Measurements from ENCODE around the gene ARHGAP32. TPM values are rescaled to one million over a fixed set of nuclear protein-coding genes. Genes with fewer than 3 reads are reported as not detected.

ARHGAP32 gene
- total RNA-seq, 6 donors from 2014 or later = 19.9 to 51.3 (median 29.5) TPM

GRCh38 chr11:129223701-129224149 is 31.6 kb upstream of the ARHGAP32 start:
- DNase-seq (no peak), ATAC-seq (ENCODE audit: low FRiP score in 2 of 2) (peak in 1 of 2 donors; percentile 80)
- H3K27me3 ChIP-seq = no peaks in the 10 kb centered on the region
- 53 to 55% methylated on average over 2 of the region's 2 CpGs for WGBS, 2 donors
- no peak overlapping the region for H3K27ac ChIP-seq
- H3K36me3 ChIP-seq = no peaks in the 10 kb centered on the region
- no peak overlapping the region for H3K4me3 ChIP-seq
- TF ChIP-seq POLR2A (IDR thresholded peaks at IDR 0.05) = no peak
- TF ChIP-seq POLR2AphosphoS5 (IDR thresholded peaks at IDR 0.05) = no peak
- no peak for TF ChIP-seq CTCF (IDR thresholded peaks at IDR 0.05)
- TF ChIP-seq EP300 (IDR thresholded peaks at IDR 0.05) = no peak
- H3K4me1 ChIP-seq = peaks cover 0 to 7% (median 2%) of the 10 kb centered on the region in 4 donors
- H3K9me3 ChIP-seq = peaks cover 5 to 12% (median 9%) of the 10 kb centered on the region in 4 donors

DNA sequence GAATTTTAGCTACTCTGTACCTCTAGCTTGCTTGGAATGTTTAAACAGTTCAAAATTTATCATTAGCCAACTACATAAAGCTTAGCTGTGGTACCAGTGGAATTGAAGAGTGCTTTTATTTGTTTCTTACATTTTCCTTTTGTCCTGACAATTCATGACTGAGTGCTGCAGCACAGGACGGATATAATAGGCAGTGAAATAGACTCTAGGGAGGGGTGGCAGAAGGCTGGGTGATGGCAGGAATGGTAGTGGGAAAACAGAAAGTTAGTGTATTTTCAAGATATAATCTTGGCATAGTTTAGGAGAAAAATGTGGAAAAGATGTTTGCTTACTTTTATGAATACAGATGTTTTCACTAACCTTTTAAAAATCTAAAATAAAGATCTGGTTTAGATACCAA is 31.1 kb upstream of the ARHGAP32 start:
- Histone ChIP-seq H3K4me3 (no peak overlapping the region), H3K27me3 (no peaks in the 10 kb centered on the region), H3K4me1 (peaks cover 0 to 7% (median 2%) of the 10 kb centered on the region in 4 donors), H3K27ac (no peak overlapping the region), H3K36me3 (no peaks in the 10 kb centered on the region), H3K9me3 (peaks cover 5 to 12% (median 9%) of the 10 kb centered on the region in 4 donors)
- no peak for DNase-seq
- no peak for TF ChIP-seq POLR2AphosphoS5 (IDR thresholded peaks at IDR 0.05)
- TF ChIP-seq EP300 (IDR thresholded peaks at IDR 0.05) = no peak
- no peak for TF ChIP-seq CTCF (IDR thresholded peaks at IDR 0.05)
- no peak for TF ChIP-seq POLR2A (IDR thresholded peaks at IDR 0.05)
- no peak for ATAC-seq (ENCODE audit: low FRiP score in 2 of 2)
- WGBS, 2 donors = 62 to 64% methylated on average over 1 of the region's 1 CpG

- no peaks in the 10 kb centered on the region for H3K36me3 ChIP-seq
These were observed 30.0 kb upstream of the ARHGAP32 start for GRCh38 chr11:129222158-129222557.

GRCh38 chr11:129215506-129216245 is 23.6 kb upstream of the ARHGAP32 start:
- TF ChIP-seq POLR2A (IDR thresholded peaks at IDR 0.05) = no peak
- TF ChIP-seq EP300 (IDR thresholded peaks at IDR 0.05) = no peak
- no peak for TF ChIP-seq POLR2AphosphoS5 (IDR thresholded peaks at IDR 0.05)
- Histone ChIP-seq H3K27me3 (no peaks in the 10 kb centered on the region), H3K4me1 (peaks cover 0 to 1% (median 0%) of the 10 kb centered on the region in 4 donors), H3K4me3 (no peak overlapping the region), H3K27ac (no peak overlapping the region), H3K9me3 (no peaks in the 10 kb centered on the region), H3K36me3 (no peaks in the 10 kb centered on the region)
- no peak for ATAC-seq (ENCODE audit: low FRiP score in 2 of 2)
- DNase-seq = no peak
- WGBS, 2 donors = 80 to 83% methylated on average over 8 of the region's 8 CpGs

More at GRCh38 chr11:129222158-129222557, 30.0 kb upstream of the ARHGAP32 start:
- H3K27me3 ChIP-seq = no peaks in the 10 kb centered on the region
- DNase-seq (no peak), ATAC-seq (ENCODE audit: low FRiP score in 2 of 2) (no peak)
- peaks cover 5 to 12% (median 9%) of the 10 kb centered on the region in 4 donors for H3K9me3 ChIP-seq
- no peak overlapping the region for H3K27ac ChIP-seq
- 80 to 81% methylated on average over 3 of the region's 3 CpGs for WGBS, 2 donors
- H3K4me3 ChIP-seq = no peak overlapping the region
- TF ChIP-seq POLR2A (IDR thresholded peaks at IDR 0.05) (no peak), EP300 (IDR thresholded peaks at IDR 0.05) (no peak), CTCF (IDR thresholded peaks at IDR 0.05) (no peak), POLR2AphosphoS5 (IDR thresholded peaks at IDR 0.05) (no peak)
- peaks cover 0 to 7% (median 2%) of the 10 kb centered on the region in 4 donors for H3K4me1 ChIP-seq

GRCh38 chr11:129214710-129215295 is 22.7 kb upstream of the ARHGAP32 start:
- Histone ChIP-seq H3K36me3 (no peaks in the 10 kb centered on the region), H3K27me3 (no peaks in the 10 kb centered on the region), H3K4me3 (no peak overlapping the region), H3K27ac (no peak overlapping the region), H3K9me3 (no peaks in the 10 kb centered on the region), H3K4me1 (peaks cover 0 to 8% (median 0%) of the 10 kb centered on the region in 4 donors)
- no peak for DNase-seq
- no peak for TF ChIP-seq EP300 (IDR thresholded peaks at IDR 0.05)
- TF ChIP-seq POLR2A (IDR thresholded peaks at IDR 0.05) = no peak
- TF ChIP-seq POLR2AphosphoS5 (IDR thresholded peaks at IDR 0.05) = no peak
- ATAC-seq (ENCODE audit: low FRiP score in 2 of 2) = no peak
- 95 to 96% methylated on average over 6 of the region's 6 CpGs for WGBS, 2 donors

Data from upper lobe of left lung (tissue), 6 donors.